OCI-LY1 (cell line): ENCODE data around the gene ZFYVE27.

Source experiments
- EZH2 ChIP-seq: fragments of 200-600 bp; sonication (generic), shearing (Covaris generic); IDR thresholded peaks from 2 replicates; pipeline ENCODE4 v1.8.0; 2017; ENCODE audit warnings: borderline replicate concordance, mixed run types, mild to moderate bottlenecking, antibody characterized with exemption, low read length, moderate library complexity, mixed read lengths
- TF ChIP-seq, protein P1 (sequence below): fragments of 200-600 bp; sonication (generic), shearing (Covaris generic); IDR thresholded peaks from 2 replicates; pipeline ENCODE4 v1.5.1; 2017; ENCODE audit warnings: mild to moderate bottlenecking, antibody characterized with exemption, low read length, moderate library complexity, mixed read lengths

DNA sequence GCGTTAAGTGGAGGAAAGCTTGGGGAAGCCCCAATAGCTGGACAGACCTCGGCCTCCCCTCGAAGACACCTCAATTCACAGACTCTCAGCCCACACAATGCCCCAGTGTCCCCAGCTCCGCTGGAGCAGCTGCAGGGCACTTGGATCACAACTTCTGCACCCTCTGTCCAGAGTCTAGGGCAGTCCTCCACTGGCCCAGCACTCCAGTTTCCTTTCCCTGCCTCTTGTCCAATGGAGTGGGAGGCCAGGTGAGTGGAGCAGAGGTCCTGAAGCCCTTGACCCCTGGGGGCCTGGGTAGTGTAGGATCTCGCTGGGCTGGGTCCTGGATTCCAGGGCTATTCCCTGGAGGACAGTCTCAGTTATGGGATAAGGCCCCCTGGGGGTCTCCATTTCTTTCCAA lies 23.0 kb downstream of the ZFYVE27 start:
- TF ChIP-seq, protein P1, sequence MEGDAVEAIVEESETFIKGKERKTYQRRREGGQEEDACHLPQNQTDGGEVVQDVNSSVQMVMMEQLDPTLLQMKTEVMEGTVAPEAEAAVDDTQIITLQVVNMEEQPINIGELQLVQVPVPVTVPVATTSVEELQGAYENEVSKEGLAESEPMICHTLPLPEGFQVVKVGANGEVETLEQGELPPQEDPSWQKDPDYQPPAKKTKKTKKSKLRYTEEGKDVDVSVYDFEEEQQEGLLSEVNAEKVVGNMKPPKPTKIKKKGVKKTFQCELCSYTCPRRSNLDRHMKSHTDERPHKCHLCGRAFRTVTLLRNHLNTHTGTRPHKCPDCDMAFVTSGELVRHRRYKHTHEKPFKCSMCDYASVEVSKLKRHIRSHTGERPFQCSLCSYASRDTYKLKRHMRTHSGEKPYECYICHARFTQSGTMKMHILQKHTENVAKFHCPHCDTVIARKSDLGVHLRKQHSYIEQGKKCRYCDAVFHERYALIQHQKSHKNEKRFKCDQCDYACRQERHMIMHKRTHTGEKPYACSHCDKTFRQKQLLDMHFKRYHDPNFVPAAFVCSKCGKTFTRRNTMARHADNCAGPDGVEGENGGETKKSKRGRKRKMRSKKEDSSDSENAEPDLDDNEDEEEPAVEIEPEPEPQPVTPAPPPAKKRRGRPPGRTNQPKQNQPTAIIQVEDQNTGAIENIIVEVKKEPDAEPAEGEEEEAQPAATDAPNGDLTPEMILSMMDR: no peak
- no peak for TF ChIP-seq EZH2
